Immature natural killer cell (primary cell): ENCODE data around the gene SPATA31E1. TPM values are rescaled to one million over a fixed set of nuclear protein-coding genes. Genes with fewer than 3 reads are reported as not detected.

Source experiments
- DNase-seq, 3 donors: peaks; one replicate each; pipeline ENCODE4 v3.0.0; 2022; ENCODE audit warnings: mixed read lengths in 1 of 3
- H3K27ac Mint-ChIP-seq, 6 donors: one replicate each; pipeline ENCODE4 v1.8.0; 2020; ENCODE audit warnings: mixed read lengths in 6 of 6, mild to moderate bottlenecking in 5 of 6, inconsistent platforms in 4 of 6, moderate library complexity in 3 of 6
- H3K27me3 Mint-ChIP-seq, 3 donors: one replicate each; pipeline ENCODE4 v1.8.0; 2020 to 2021; ENCODE audit warnings: low read depth in 3 of 3, mild to moderate bottlenecking in 3 of 3, mixed read lengths in 3 of 3, moderate library complexity in 3 of 3, inconsistent platforms in 1 of 3
- H3K36me3 Mint-ChIP-seq, 3 donors: one replicate each; pipeline ENCODE4 v1.8.0; 2020; ENCODE audit warnings: mixed read lengths in 3 of 3, inconsistent platforms in 2 of 3, mild to moderate bottlenecking in 2 of 3
- H3K4me1 Mint-ChIP-seq, 2 donors: one replicate each; pipeline ENCODE4 v1.8.0; 2020; ENCODE audit warnings: inconsistent platforms in 2 of 2, mild to moderate bottlenecking in 2 of 2, mixed read lengths in 2 of 2, moderate library complexity in 1 of 2
- H3K4me3 Mint-ChIP-seq, 5 donors: one replicate each; pipeline ENCODE4 v1.8.0; 2020; ENCODE audit warnings: mild to moderate bottlenecking in 5 of 5, mixed read lengths in 5 of 5, inconsistent platforms in 3 of 5, moderate library complexity in 3 of 5
- H3K9me3 Mint-ChIP-seq, 6 donors: one replicate each; pipeline ENCODE4 v1.8.0; 2020; ENCODE audit warnings: mild to moderate bottlenecking in 6 of 6, mixed read lengths in 6 of 6, inconsistent platforms in 4 of 6, moderate library complexity in 3 of 6
- polyA plus RNA-seq, 3 donors: library from polyadenylated mRNA; unstranded; fragments of 300-500 nt; fragmentation: Illumina TruSeq; gene quantifications; one replicate each; pipeline ENCODE4 v1.2.3, GENCODE V29; 2021

The SPATA31E1 gene
- polyA plus RNA-seq, 3 donors from 2014 or later, result not detected

GRCh38 chr9:87854580-87854955 is 28.1 kb upstream of the SPATA31E1 start:
- peaks cover 0 to 3% (median 0%) of the 10 kb centered on the region in 6 donors for H3K9me3 Mint-ChIP-seq
- H3K27me3 Mint-ChIP-seq, result peaks cover 3 to 6% (median 6%) of the 10 kb centered on the region in 3 donors
- DNase-seq, result no peak
- no peaks in the 10 kb centered on the region for H3K36me3 Mint-ChIP-seq
- no peak overlapping the region for H3K4me3 Mint-ChIP-seq
- H3K27ac Mint-ChIP-seq, result no peak overlapping the region
- H3K4me1 Mint-ChIP-seq, result no peaks in the 10 kb centered on the region

DNA sequence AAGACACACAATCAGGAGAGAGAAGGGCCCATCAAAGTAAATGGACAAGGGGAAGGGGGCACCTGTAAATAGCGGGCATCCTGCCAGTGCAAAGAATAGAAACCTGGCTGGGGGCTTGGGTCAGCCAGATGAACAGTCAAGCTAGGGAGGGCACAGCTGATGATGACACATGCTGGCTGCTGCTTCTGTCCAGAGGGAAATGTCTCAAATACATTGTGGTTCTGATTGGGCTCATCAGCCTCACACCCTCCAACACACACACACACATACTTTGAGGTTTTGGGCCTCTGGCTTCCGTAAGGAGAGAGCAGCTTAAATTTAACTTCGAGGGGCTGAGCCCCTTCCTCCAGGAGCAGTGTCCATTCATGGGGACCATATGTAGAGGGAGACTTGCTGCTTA is 27.6 kb upstream of the SPATA31E1 start:
- no peaks in the 10 kb centered on the region for H3K36me3 Mint-ChIP-seq
- DNase-seq, result no peak
- peaks cover 3 to 6% (median 6%) of the 10 kb centered on the region in 3 donors for H3K27me3 Mint-ChIP-seq
- no peaks in the 10 kb centered on the region for H3K4me1 Mint-ChIP-seq
- no peak overlapping the region for H3K27ac Mint-ChIP-seq
- H3K9me3 Mint-ChIP-seq, result peaks cover 0 to 3% (median 0%) of the 10 kb centered on the region in 6 donors
- H3K4me3 Mint-ChIP-seq, result no peak overlapping the region

GRCh38 chr9:87857141-87857947 is 25.3 kb upstream of the SPATA31E1 start:
- Mint-ChIP-seq H3K36me3 (no peaks in the 10 kb centered on the region), H3K9me3 (peaks cover 0 to 3% (median 0%) of the 10 kb centered on the region in 6 donors), H3K4me3 (no peak overlapping the region), H3K27ac (no peak overlapping the region), H3K27me3 (peaks cover 3 to 6% (median 6%) of the 10 kb centered on the region in 3 donors), H3K4me1 (no peaks in the 10 kb centered on the region)
- DNase-seq, result no peak

DNA sequence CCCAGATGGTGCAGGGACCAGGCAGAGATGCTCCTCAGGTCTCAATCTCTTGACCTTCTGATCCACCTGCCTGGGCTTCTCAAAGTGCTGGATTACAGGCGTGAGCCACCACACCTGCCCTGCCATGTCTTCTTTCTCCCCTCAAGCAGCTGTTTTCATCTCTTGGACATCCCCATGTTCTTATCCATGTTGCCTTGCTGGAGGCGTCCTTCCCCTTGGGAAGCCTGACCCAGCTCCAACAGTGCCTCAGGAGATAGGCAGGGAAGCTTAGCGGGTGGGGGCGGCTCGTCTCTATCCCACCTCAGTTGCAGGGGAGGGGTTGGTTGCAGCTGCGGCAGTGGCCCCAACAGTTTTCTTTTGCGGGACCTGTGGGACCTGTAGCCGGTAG is 24.7 kb upstream of the SPATA31E1 start:
- Mint-ChIP-seq H3K9me3 (peaks cover 0 to 4% (median 0%) of the 10 kb centered on the region in 6 donors), H3K4me3 (no peak overlapping the region), H3K27me3 (peaks cover 3 to 6% (median 6%) of the 10 kb centered on the region in 3 donors), H3K4me1 (no peaks in the 10 kb centered on the region), H3K27ac (no peak overlapping the region), H3K36me3 (no peaks in the 10 kb centered on the region)
- DNase-seq, result no peak

DNA sequence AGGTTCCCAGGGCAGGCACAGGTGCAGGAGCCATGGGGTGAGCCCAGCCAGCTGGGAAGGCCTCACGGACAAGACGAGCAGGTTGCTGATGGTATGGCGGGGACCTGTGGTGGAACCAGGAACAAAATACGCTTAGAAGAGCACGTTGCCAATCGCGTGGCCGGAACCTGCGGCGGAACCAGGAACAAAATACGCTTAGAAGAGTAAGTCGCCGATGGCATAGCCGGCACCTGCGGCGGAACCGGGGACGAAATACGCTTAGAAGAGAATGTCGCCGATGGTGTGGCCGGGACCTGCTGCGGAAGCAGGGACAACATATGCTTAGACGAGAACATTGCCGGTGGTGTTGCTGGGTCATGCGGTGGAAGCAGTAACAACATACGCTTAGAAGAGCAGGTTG is 23.5 kb upstream of the SPATA31E1 start:
- DNase-seq, result no peak
- Mint-ChIP-seq H3K27me3 (peaks cover 3 to 6% (median 4%) of the 10 kb centered on the region in 3 donors), H3K4me1 (no peaks in the 10 kb centered on the region), H3K9me3 (peaks cover 0 to 4% (median 0%) of the 10 kb centered on the region in 6 donors), H3K27ac (no peak overlapping the region), H3K36me3 (no peaks in the 10 kb centered on the region), H3K4me3 (no peak overlapping the region)

- H3K27ac Mint-ChIP-seq, result no peak overlapping the region
- DNase-seq, result no peak
- peaks cover 0 to 4% (median 0%) of the 10 kb centered on the region in 6 donors for H3K9me3 Mint-ChIP-seq
- H3K27me3 Mint-ChIP-seq, result peaks cover 3 to 6% (median 4%) of the 10 kb centered on the region in 3 donors
- H3K36me3 Mint-ChIP-seq, result no peaks in the 10 kb centered on the region
- H3K4me1 Mint-ChIP-seq, result no peaks in the 10 kb centered on the region
- H3K4me3 Mint-ChIP-seq, result no peak overlapping the region
Observed at GRCh38 chr9:87859786-87860185, 22.9 kb upstream of the SPATA31E1 start.

DNA sequence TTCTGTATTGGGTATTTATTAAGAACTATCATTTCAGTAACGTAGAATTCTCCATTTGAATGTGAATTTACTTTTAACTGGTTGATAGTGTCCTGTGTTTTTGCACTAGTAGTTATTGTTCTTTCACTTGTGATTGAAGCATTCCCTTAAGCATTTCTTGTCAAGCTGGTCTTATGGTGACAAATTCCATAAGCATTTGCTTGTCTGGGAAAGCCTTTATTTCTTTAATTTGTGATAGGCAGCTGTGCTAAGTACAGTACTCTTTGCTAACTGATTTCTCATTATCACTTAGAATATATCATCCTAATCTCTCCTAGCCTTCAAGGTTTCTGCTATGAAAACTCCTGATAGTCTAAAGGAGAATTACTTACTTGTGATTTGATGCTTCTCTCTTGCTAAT is 21.3 kb upstream of the SPATA31E1 start:
- Mint-ChIP-seq H3K4me3 (no peak overlapping the region), H3K9me3 (peaks cover 0 to 4% (median 0%) of the 10 kb centered on the region in 6 donors), H3K4me1 (no peaks in the 10 kb centered on the region), H3K27me3 (peaks cover 0 to 3% (median 0%) of the 10 kb centered on the region in 3 donors), H3K36me3 (no peaks in the 10 kb centered on the region), H3K27ac (no peak overlapping the region)
- no peak for DNase-seq

DNA sequence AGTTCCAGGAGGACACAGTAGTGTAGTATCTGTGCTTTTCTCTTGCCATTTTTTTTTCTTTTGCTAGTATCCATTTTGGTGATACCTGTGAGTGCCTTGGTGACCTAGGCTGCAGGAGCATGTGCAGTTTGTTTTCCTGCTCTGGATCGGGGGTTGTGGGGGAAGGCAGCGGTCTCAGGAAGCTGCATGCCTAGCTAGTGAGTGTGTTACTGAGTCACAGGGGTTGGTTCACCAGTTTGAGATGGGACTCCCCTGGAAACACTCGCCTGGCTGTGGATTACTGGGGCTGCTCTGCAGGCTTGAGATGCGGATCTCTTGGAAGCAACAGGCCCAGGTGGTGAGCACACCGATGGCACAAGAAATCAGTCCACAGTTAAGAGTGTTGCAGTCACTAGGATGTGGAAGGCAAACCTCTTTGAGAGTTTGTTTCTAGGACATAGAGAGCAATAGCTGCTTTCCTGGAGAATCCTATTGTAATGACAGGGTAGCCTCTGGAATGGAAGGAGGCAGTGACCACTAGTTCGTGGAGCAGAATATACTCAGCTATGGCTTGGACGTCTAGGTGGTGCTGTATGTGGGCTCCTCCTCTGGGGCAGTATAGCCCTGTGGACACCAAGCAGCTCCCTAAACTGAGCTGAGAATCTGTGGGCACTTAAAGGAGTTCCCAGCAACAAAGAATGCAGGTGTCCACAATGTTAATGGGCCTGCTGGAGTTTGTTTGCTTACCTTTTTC is 20.0 kb upstream of the SPATA31E1 start:
- H3K27ac Mint-ChIP-seq, result no peak overlapping the region
- no peak for DNase-seq
- no peaks in the 10 kb centered on the region for H3K36me3 Mint-ChIP-seq
- peaks cover 0 to 3% (median 0%) of the 10 kb centered on the region in 3 donors for H3K27me3 Mint-ChIP-seq
- H3K4me3 Mint-ChIP-seq, result no peak overlapping the region
- peaks cover 0 to 4% (median 0%) of the 10 kb centered on the region in 6 donors for H3K9me3 Mint-ChIP-seq
- no peaks in the 10 kb centered on the region for H3K4me1 Mint-ChIP-seq

- Mint-ChIP-seq H3K27me3 (peaks cover 0 to 2% (median 0%) of the 10 kb centered on the region in 3 donors), H3K36me3 (no peaks in the 10 kb centered on the region), H3K4me1 (no peaks in the 10 kb centered on the region), H3K9me3 (peaks cover 0 to 4% (median 0%) of the 10 kb centered on the region in 6 donors), H3K27ac (no peak overlapping the region), H3K4me3 (no peak overlapping the region)
- no peak for DNase-seq
Observed at GRCh38 chr9:87863882-87864465, 18.7 kb upstream of the SPATA31E1 start.

- DNase-seq, result no peak
- Mint-ChIP-seq H3K27ac (no peak overlapping the region), H3K4me1 (no peaks in the 10 kb centered on the region), H3K4me3 (no peak overlapping the region), H3K36me3 (no peaks in the 10 kb centered on the region), H3K9me3 (peaks cover 0 to 4% (median 0%) of the 10 kb centered on the region in 6 donors), H3K27me3 (peaks cover 0 to 3% (median 1%) of the 10 kb centered on the region in 3 donors)
Observed at GRCh38 chr9:87864915-87865314, 17.8 kb upstream of the SPATA31E1 start.

GRCh38 chr9:87865626-87866025 is 17.1 kb upstream of the SPATA31E1 start:
- H3K36me3 Mint-ChIP-seq, result no peaks in the 10 kb centered on the region
- peaks cover 0 to 4% (median 0%) of the 10 kb centered on the region in 6 donors for H3K9me3 Mint-ChIP-seq
- DNase-seq, result no peak
- H3K27ac Mint-ChIP-seq, result no peak overlapping the region
- no peak overlapping the region for H3K4me3 Mint-ChIP-seq
- H3K4me1 Mint-ChIP-seq, result no peaks in the 10 kb centered on the region
- H3K27me3 Mint-ChIP-seq, result peaks cover 0 to 3% (median 2%) of the 10 kb centered on the region in 3 donors

GRCh38 chr9:87867391-87867790 is 15.3 kb upstream of the SPATA31E1 start:
- Mint-ChIP-seq H3K27ac (no peak overlapping the region), H3K27me3 (peaks cover 0 to 3% (median 2%) of the 10 kb centered on the region in 3 donors), H3K4me3 (no peak overlapping the region), H3K4me1 (no peaks in the 10 kb centered on the region), H3K9me3 (peaks cover 0 to 2% (median 0%) of the 10 kb centered on the region in 6 donors), H3K36me3 (no peaks in the 10 kb centered on the region)
- no peak for DNase-seq

GRCh38 chr9:87868175-87868574 is 14.5 kb upstream of the SPATA31E1 start:
- Mint-ChIP-seq H3K4me3 (no peak overlapping the region), H3K36me3 (no peaks in the 10 kb centered on the region), H3K9me3 (peaks cover 0 to 1% (median 0%) of the 10 kb centered on the region in 6 donors)

DNA sequence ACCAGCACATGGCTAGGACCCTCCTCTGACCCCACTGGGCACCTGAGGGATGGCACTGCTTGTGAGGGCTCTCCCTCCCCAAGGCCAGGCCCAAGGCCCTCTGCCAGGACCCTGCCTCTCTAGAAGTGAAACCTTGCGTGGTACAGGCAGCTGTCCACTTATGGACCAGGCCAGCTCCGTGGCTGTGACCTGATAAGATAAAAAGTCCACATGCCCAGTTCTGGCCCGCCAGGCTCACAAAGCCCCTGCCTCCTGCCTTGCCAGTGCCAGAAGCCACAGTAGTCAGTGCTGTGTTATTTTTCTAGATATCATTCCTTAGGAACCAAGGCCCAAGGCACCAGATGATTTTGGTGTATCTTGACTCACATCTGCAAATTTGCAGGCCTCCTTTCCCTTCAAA is 14.0 kb upstream of the SPATA31E1 start:
- Mint-ChIP-seq H3K9me3 (peaks cover 0 to 1% (median 0%) of the 10 kb centered on the region in 6 donors), H3K4me3 (no peak overlapping the region)

More at GRCh38 chr9:87868175-87868574, 14.5 kb upstream of the SPATA31E1 start:
- H3K27ac Mint-ChIP-seq, result no peak overlapping the region
- H3K27me3 Mint-ChIP-seq, result peaks cover 0 to 4% (median 2%) of the 10 kb centered on the region in 3 donors
- no peak for DNase-seq
- H3K4me1 Mint-ChIP-seq, result no peaks in the 10 kb centered on the region

More for the DNA sequence above, 14.0 kb upstream of the SPATA31E1 start:
- H3K36me3 Mint-ChIP-seq, result no peaks in the 10 kb centered on the region
- H3K27me3 Mint-ChIP-seq, result peaks cover 2 to 4% (median 4%) of the 10 kb centered on the region in 3 donors
- no peak for DNase-seq
- no peak overlapping the region for H3K27ac Mint-ChIP-seq
- no peaks in the 10 kb centered on the region for H3K4me1 Mint-ChIP-seq
